H1 (cell line): ENCODE data around the gene SAMD14. TPM values are rescaled to one million over a fixed set of nuclear protein-coding genes. Genes with fewer than 3 reads are reported as not detected.

Experiments used
- CTCF ChIA-PET: fragments of 300-600 bp; sonication (Branson Sonifier 250); formaldehyde crosslinking; loops from one replicate; lab custom pipeline; 2021; ENCODE audit not compliant: partially characterized antibody; lab: Charles Lee
- POLR2A ChIA-PET: fragments of 300-600 bp; sonication (Branson Sonifier 250); formaldehyde crosslinking; loops from one replicate; lab custom pipeline; 2021; ENCODE audit warnings: inconsistent platforms; ENCODE audit not compliant: partially characterized antibody; lab: Charles Lee
- DNase-seq, 2 experiments: peaks; one replicate each; pipeline versions ENCODE4 v3.0.0 to v3.0.0-alpha.2; 2010 to 2022; ENCODE audit warnings: low spot score in 2 of 2, low read depth in 1 of 2, mixed read lengths in 1 of 2
- FAIRE-seq: peaks from 2 replicates; lab custom pipeline; 2011; peaks lifted over from hg19 to GRCh38; lab: Jason Lieb, UNC
- H2AFZ ChIP-seq: 2 replicates; pipeline ENCODE4 v1.8.1; 2012; ENCODE audit warnings: low read length, inconsistent platforms
- H2AK5ac ChIP-seq: 2 replicates; pipeline ENCODE4 v1.6.1; 2013; ENCODE audit warnings: low read depth, low read length
- H2BK120ac ChIP-seq: replicated peaks from 2 replicates; pipeline ENCODE3; 2013; ENCODE audit warnings: low read depth, low read length, inconsistent platforms
- H2BK12ac ChIP-seq: 2 replicates; pipeline ENCODE4 v1.6.1; 2013; ENCODE audit warnings: low read depth, low read length
- H2BK15ac ChIP-seq: 2 replicates; pipeline ENCODE4 v1.6.1; 2013; ENCODE audit warnings: low read length
- H2BK20ac ChIP-seq: 2 replicates; pipeline ENCODE4 v1.6.1; 2013; ENCODE audit warnings: low read length
- H2BK5ac ChIP-seq: 2 replicates; pipeline ENCODE4 v1.6.1; 2013; ENCODE audit warnings: low read depth, low read length
- H3K14ac ChIP-seq: 2 replicates; pipeline ENCODE4 v1.6.1; 2013; ENCODE audit warnings: inconsistent platforms; ENCODE audit not compliant: insufficient read length
- H3K18ac ChIP-seq: 2 replicates; pipeline ENCODE4 v1.6.1; 2013; ENCODE audit warnings: low read length; ENCODE audit errors: extremely low read depth
- H3K23ac ChIP-seq: 2 replicates; pipeline ENCODE4 v1.6.1; 2013; ENCODE audit warnings: inconsistent platforms; ENCODE audit not compliant: insufficient read length
- H3K23me2 ChIP-seq: 2 replicates; pipeline ENCODE4 v1.6.1; 2013; ENCODE audit warnings: low read depth, low read length
- H3K27ac ChIP-seq: 2 replicates; pipeline ENCODE4 v1.6.1; 2011; ENCODE audit warnings: low read depth, low read length, inconsistent platforms
- H3K27me3 ChIP-seq, 4 experiments: replicated peaks in 1 of 4; 1 replicate in 1 of 4; 2 replicates in 3 of 4; pipeline versions ENCODE4 v1.6.1 to v1.8.1; 2011 to 2013; ENCODE audit warnings: low read length in 3 of 4, mild to moderate bottlenecking in 3 of 4, inconsistent platforms in 2 of 4, mixed read lengths in 2 of 4, moderate library complexity in 1 of 4; ENCODE audit not compliant: control insufficient read depth in 3 of 4, insufficient read depth in 3 of 4; ENCODE audit errors: extremely low read depth in 1 of 4
- H3K36me3 ChIP-seq, 4 experiments: 2 replicates each; pipeline versions ENCODE4 v1.6.1 to v1.8.1; 2011 to 2013; ENCODE audit warnings: mild to moderate bottlenecking in 4 of 4, low read length in 3 of 4, moderate library complexity in 2 of 4, control low read depth in 1 of 4, inconsistent platforms in 1 of 4; ENCODE audit not compliant: insufficient read depth in 4 of 4, control insufficient read depth in 2 of 4
- H3K4ac ChIP-seq: replicated peaks from 2 replicates; pipeline ENCODE3; 2013; ENCODE audit warnings: low read length, low read depth, mixed read lengths, inconsistent platforms; ENCODE audit not compliant: insufficient read length
- H3K4me1 ChIP-seq, 4 experiments: replicated peaks in 1 of 4; 1 replicate in 1 of 4; 2 replicates in 3 of 4; pipeline versions ENCODE4 v1.6.1 to v1.8.1; 2011 to 2013; ENCODE audit warnings: low read length in 3 of 4, inconsistent platforms in 2 of 4, mixed read lengths in 1 of 4; ENCODE audit not compliant: insufficient read depth in 4 of 4, control insufficient read depth in 3 of 4
- H3K4me2 ChIP-seq, 2 experiments: 2 replicates each; pipeline versions ENCODE4 v1.6.1 to v1.8.1; 2011 to 2013; ENCODE audit warnings: low read depth in 2 of 2, low read length in 2 of 2, control low read depth in 1 of 2, inconsistent platforms in 1 of 2, mild to moderate bottlenecking in 1 of 2; ENCODE audit not compliant: insufficient read depth in 1 of 2
- H3K4me3 ChIP-seq, 4 experiments: fragments of 200-600, 300-600 bp in 1 of 4; sonication (generic), shearing (Covaris generic), sonication (Bioruptor Twin) in 1 of 4; 2 replicates each; pipeline versions ENCODE4 v1.5.1 to v1.8.1; 2011 to 2016; ENCODE audit warnings: low read length in 4 of 4, low read depth in 3 of 4, control low read depth in 2 of 4, inconsistent platforms in 2 of 4, mild to moderate bottlenecking in 2 of 4, mixed read lengths in 1 of 4, moderate library complexity in 1 of 4; ENCODE audit not compliant: insufficient read depth in 2 of 4; ENCODE audit errors: extremely low read depth in 1 of 4
- H3K56ac ChIP-seq: replicated peaks from 2 replicates; pipeline ENCODE3; 2013; ENCODE audit warnings: low read depth, mild to moderate bottlenecking, mixed read lengths, low read length, inconsistent platforms; ENCODE audit not compliant: insufficient read length
- H3K79me1 ChIP-seq: 2 replicates; pipeline ENCODE4 v1.6.1; 2013; ENCODE audit warnings: low read depth, low read length, control low read depth
- H3K79me2 ChIP-seq, 2 experiments: 2 replicates each; pipeline versions ENCODE4 v1.6.1 to v1.8.1; 2012 to 2013; ENCODE audit warnings: low read length in 2 of 2, mild to moderate bottlenecking in 2 of 2, inconsistent platforms in 1 of 2; ENCODE audit not compliant: insufficient read depth in 2 of 2, control insufficient read depth in 1 of 2
- H3K9ac ChIP-seq, 4 experiments: replicated peaks in 1 of 4; 1 replicate in 1 of 4; 2 replicates in 3 of 4; pipeline versions ENCODE4 v1.6.1 to v1.8.1; 2011 to 2013; ENCODE audit warnings: low read depth in 3 of 4, low read length in 3 of 4, control low read depth in 2 of 4, mild to moderate bottlenecking in 2 of 4, moderate library complexity in 2 of 4, inconsistent platforms in 1 of 4; ENCODE audit errors: extremely low read depth in 1 of 4
- H3K9me3 ChIP-seq, 2 experiments: 2 replicates each; pipeline versions ENCODE4 v1.6.1 to v1.8.1; 2012 to 2013; ENCODE audit warnings: mild to moderate bottlenecking in 2 of 2, moderate library complexity in 2 of 2, control low read depth in 1 of 2, inconsistent platforms in 1 of 2, low read depth in 1 of 2, low read length in 1 of 2, mixed read lengths in 1 of 2; ENCODE audit not compliant: insufficient read depth in 2 of 2
- H4K20me1 ChIP-seq, 2 experiments: replicated peaks in 1 of 2; 2 replicates each; pipeline versions ENCODE3 to v1.8.1; 2011 to 2013; ENCODE audit warnings: inconsistent platforms in 2 of 2, low read length in 2 of 2, mild to moderate bottlenecking in 1 of 2; ENCODE audit not compliant: insufficient read depth in 2 of 2, control insufficient read depth in 1 of 2
- H4K5ac ChIP-seq: 2 replicates; pipeline ENCODE4 v1.6.1; 2013; ENCODE audit warnings: low read length, low read depth, mixed read lengths, inconsistent platforms; ENCODE audit not compliant: insufficient read length
- H4K8ac ChIP-seq: 2 replicates; pipeline ENCODE4 v1.8.0; 2013; ENCODE audit warnings: mild to moderate bottlenecking, moderate library complexity, low read length, inconsistent platforms; ENCODE audit not compliant: insufficient read depth; ENCODE audit errors: extremely low read depth
- H4K91ac ChIP-seq: replicated peaks from 2 replicates; pipeline ENCODE3; 2013; ENCODE audit warnings: low read length, mixed read lengths, inconsistent platforms; ENCODE audit not compliant: insufficient read length
- JUND ChIP-seq: IDR thresholded peaks from 2 replicates; pipeline ENCODE4 v1.6.1; 2011; ENCODE audit warnings: mild to moderate bottlenecking, improper control_type of control experiment, low read length
- WGBS, 2 experiments: shearing (Covaris generic) in 1 of 2; methylation state at CpG; one replicate each; pipeline versions ENCODE4 v1.1.6 to v1.1.7; 2013 to 2015; ENCODE audit warnings: low lambda C conversion rate in 2 of 2, mixed read lengths in 2 of 2, inconsistent platforms in 1 of 2, low coverage in 1 of 2, missing lambda C conversion rate in 1 of 2; ENCODE audit not compliant: insufficient replicate concordance in 2 of 2, insufficient coverage in 1 of 2, insufficient read length in 1 of 2; ENCODE audit errors: extremely low coverage in 1 of 2, missing lambda C conversion rate in 1 of 2; 5-methylcytosine and 5-hydroxymethylcytosine counted together
- polyA plus RNA-seq, 7 experiments: library from polyadenylated mRNA; depleted of rRNA in 3 of 7; stranded (reverse) in 5 of 7; unstranded in 2 of 7; fragments of >200 nt in 5 of 7; fragments of 200-250 nt in 2 of 7; gene quantifications; 1 replicate in 5 of 7; 2 replicates in 1 of 7; 4 replicates in 1 of 7; pipeline versions ENCODE4 v1.2.1 to v1.2.3, GENCODE V29; 2011 to 2013; ENCODE audit warnings: missing spikeins in 2 of 7, mixed read lengths in 2 of 7
- total RNA-seq: library from RNA; stranded (reverse); fragmentation: NEBNext Ultra II Directional; extraction: Animal tissue kit (Norgen Biotek cat#: 25700); gene quantifications from 2 replicates; pipeline ENCODE4 v1.2.1, GENCODE V29; 2021

SAMD14 gene
- total and polyA plus RNA-seq, 2 of the 8 experiments (the other 6 are each of a cell fraction or from before 2014, with no cell fraction given) = 5.7 to 5.8 TPM

DNA sequence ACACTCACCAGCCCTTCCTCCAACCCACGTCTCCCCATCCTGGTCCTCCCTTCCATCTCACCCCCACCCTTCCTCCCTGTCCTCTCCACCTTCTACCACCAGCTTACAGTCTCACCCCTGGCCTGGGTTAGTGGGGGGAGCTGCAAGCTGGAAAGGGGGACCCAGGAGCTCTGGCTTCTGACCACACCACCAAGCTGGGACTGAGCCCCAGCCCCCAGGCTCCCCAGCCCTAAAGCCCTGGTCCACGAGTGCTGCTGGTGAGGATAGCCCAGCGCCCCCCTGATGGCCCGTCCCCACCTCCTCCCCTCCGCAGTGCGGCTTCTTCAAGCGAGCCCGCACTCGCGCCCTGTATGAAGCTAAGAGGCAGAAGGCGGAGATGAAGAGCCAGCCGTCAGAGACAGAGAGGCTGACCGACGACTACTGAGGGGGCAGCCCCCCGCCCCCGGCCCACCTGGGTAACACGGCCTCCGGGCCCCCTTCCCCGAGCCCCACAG, 42.0 kb downstream of the SAMD14 start:
- Histone ChIP-seq H2BK12ac (no peak overlapping the region), H3K23me2 (no peaks in the 10 kb centered on the region), H3K79me1 (no peaks in the 10 kb centered on the region), H4K91ac (no peak overlapping the region), H3K14ac (no peak overlapping the region), H3K36me3 (no peaks in the 10 kb centered on the region), H3K9ac (no peak overlapping the region), H4K8ac (peak overlapping the region; percentile 63; the same call in 1 of the 2 replicates), H2BK20ac (no peak overlapping the region), H3K4ac (no peak overlapping the region), H2BK120ac (no peak overlapping the region), H4K5ac (no peak overlapping the region), H3K79me2 (no peaks in the 10 kb centered on the region), H3K18ac (no peak overlapping the region), H3K27ac (no peak overlapping the region), H3K4me1 (no peaks in the 10 kb centered on the region; a peak in 1 of 7 replicates), H3K27me3 (no peaks in the 10 kb centered on the region), H3K56ac (no peak overlapping the region), H2BK15ac (no peak overlapping the region), H2AFZ (no peak overlapping the region), H3K4me3 (no peak overlapping the region), H3K4me2 (no peak overlapping the region), H3K9me3 (no peaks in the 10 kb centered on the region), H2AK5ac (no peak overlapping the region), H3K23ac (no peak overlapping the region), H2BK5ac (no peak overlapping the region), H4K20me1 (no peaks in the 10 kb centered on the region)
- DNase-seq (no peak), FAIRE-seq (no peak)
- POLR2A ChIA-PET = interaction anchor here (1.4 to 2.1 kb wide), 5 partner anchors 15 to 67 kb away, joined by 3 to 7 read pairs (median 3); partner anchors contain the start of gene ITGA3
- no peak for TF ChIP-seq JUND
- CTCF ChIA-PET = interaction anchor here (0.6 to 3.4 kb wide), 40 partner anchors 8 to 355 kb away, joined by 3 to 69 read pairs (median 6); partner anchors contain the start of genes DLX3, ITGA3 and SAMD14
- WGBS, 2 experiments = 86% methylated on average over 8 of the region's 19 CpGs; no CpG with 5 or more reads in 1 of the 2 experiments
